H1 (cell line): ENCODE data around the gene C15orf40. TPM values are rescaled to one million over a fixed set of nuclear protein-coding genes. Genes with fewer than 3 reads are reported as not detected.

Source experiments
- ATF2 ChIP-seq: IDR thresholded peaks from 2 replicates; pipeline ENCODE4 v1.6.1; 2012; ENCODE audit warnings: low read length, inconsistent platforms
- HDAC6 ChIP-seq: IDR thresholded peaks from one replicate; pipeline ENCODE4 v1.7.1; 2012; ENCODE audit warnings: low read depth, mild to moderate bottlenecking, inconsistent platforms, low read length, moderate library complexity
- JUND ChIP-seq: IDR thresholded peaks from 2 replicates; pipeline ENCODE4 v1.6.1; 2011; ENCODE audit warnings: mild to moderate bottlenecking, improper control_type of control experiment, low read length
- POLR2AphosphoS5 ChIP-seq: IDR thresholded peaks from 2 replicates; pipeline ENCODE4 v1.6.1; 2011; ENCODE audit warnings: low read depth, low read length
- RFX5 ChIP-seq: IDR thresholded peaks from 2 replicates; pipeline ENCODE4 v1.6.1; 2011; ENCODE audit warnings: low read depth, low read length, improper control_type of control experiment, borderline replicate concordance
- TCF12 ChIP-seq: IDR thresholded peaks from 2 replicates; pipeline ENCODE4 v1.6.1; 2011; ENCODE audit warnings: low read depth, mild to moderate bottlenecking, low read length
- TEAD4 ChIP-seq: IDR thresholded peaks from 2 replicates; pipeline ENCODE4 v1.6.1; 2012; ENCODE audit warnings: low read depth, low read length, inconsistent platforms, mixed read lengths
- polyA plus RNA-seq, 7 experiments: library from polyadenylated mRNA; depleted of rRNA in 3 of 7; stranded (reverse) in 5 of 7; unstranded in 2 of 7; fragments of >200 nt in 5 of 7; fragments of 200-250 nt in 2 of 7; gene quantifications; 1 replicate in 5 of 7; 2 replicates in 1 of 7; 4 replicates in 1 of 7; pipeline versions ENCODE4 v1.2.1 to v1.2.3, GENCODE V29; 2011 to 2013; ENCODE audit warnings: missing spikeins in 2 of 7, mixed read lengths in 2 of 7
- total RNA-seq: library from RNA; stranded (reverse); fragmentation: NEBNext Ultra II Directional; extraction: Animal tissue kit (Norgen Biotek cat#: 25700); gene quantifications from 2 replicates; pipeline ENCODE4 v1.2.1, GENCODE V29; 2021

C15orf40 gene
- total and polyA plus RNA-seq, 2 of the 8 experiments (the other 6 are each of a cell fraction or from before 2014, with no cell fraction given): 10.7 TPM

DNA sequence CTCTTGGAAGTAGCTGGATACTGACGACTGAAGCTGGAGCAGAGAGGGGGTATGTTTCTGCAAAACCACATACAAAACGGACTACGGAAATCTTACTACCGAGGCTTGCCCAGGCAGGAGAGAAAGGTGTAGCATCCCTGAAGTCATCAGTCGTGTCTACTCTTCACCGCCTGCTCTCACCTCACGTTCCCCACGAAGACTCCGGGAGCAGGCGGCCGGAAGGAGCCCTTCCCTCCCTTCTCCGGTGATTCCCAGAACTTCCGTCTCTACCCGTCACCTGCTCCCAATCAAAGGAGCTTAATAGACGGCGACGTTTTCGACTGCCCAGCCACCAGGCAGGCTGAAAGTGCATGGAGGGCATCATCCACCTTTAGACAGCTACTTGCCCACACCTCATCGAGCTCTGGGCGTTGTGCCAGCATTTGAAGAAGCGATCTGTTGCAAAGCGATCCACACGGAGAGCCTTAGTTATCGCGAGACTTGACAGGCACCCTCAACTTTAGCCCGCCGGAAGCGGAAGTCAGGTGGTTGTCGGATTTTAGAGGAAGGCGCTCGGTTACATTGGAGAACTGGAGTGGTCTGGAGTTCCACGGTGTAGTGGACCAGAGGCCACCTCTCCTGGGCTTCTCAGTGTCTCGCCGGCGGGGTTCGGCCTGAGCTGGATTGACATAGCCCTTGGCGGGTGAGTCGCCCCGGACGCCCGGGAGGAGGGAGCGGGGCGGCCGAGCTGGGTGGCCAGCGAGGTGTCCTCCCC is 25.6 kb downstream of the C15orf40 start, which contains the start of gene RAMAC (continued):
- TF ChIP-seq HDAC6: no peak
- TF ChIP-seq TEAD4: no peak
- TF ChIP-seq RFX5: no peak
- no peak for TF ChIP-seq JUND
- TF ChIP-seq TCF12: 0 out of 2 replicates have a peak, but pooled peaks have one; percentile 20
- TF ChIP-seq ATF2: no peak
- TF ChIP-seq POLR2AphosphoS5: peak; percentile 78
